Ecto neural progenitor cell (in vitro differentiated cells): ENCODE measurements around the gene YEATS2.
"Not testable (repeated sequence)": the region's sequence is repeated elsewhere in the genome, so short reads cannot be mapped to it uniquely, and the experiment has no call there.

ENCODE experiments used
- DNase-seq: peaks from one replicate; pipeline ENCODE4 v3.0.0-alpha.2; 2018; ENCODE audit warnings: low spot score

The YEATS2 gene

GRCh38 chr3:183697610-183698317, at the start of gene YEATS2:
Gene YEATS2, plus strand, starts transcription at chr3:183697797. Its CDS starts 17,366 bp downstream, at chr3:183715163.
- DNase-seq, result peak; percentile 84

DNA sequence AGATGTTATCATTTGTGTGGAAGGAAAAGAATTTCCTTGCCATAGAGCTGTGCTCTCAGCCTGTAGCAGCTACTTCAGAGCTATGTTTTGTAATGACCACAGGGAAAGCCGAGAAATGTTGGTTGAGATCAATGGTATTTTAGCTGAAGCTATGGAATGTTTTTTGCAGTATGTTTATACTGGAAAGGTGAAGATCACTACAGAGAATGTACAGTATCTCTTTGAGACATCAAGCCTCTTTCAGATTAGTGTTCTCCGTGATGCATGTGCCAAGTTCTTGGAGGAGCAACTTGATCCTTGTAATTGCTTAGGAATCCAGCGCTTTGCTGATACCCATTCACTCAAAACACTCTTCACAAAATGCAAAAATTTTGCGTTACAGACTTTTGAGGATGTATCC, 47.0 kb upstream of the YEATS2 start:
- no peak for DNase-seq

DNA sequence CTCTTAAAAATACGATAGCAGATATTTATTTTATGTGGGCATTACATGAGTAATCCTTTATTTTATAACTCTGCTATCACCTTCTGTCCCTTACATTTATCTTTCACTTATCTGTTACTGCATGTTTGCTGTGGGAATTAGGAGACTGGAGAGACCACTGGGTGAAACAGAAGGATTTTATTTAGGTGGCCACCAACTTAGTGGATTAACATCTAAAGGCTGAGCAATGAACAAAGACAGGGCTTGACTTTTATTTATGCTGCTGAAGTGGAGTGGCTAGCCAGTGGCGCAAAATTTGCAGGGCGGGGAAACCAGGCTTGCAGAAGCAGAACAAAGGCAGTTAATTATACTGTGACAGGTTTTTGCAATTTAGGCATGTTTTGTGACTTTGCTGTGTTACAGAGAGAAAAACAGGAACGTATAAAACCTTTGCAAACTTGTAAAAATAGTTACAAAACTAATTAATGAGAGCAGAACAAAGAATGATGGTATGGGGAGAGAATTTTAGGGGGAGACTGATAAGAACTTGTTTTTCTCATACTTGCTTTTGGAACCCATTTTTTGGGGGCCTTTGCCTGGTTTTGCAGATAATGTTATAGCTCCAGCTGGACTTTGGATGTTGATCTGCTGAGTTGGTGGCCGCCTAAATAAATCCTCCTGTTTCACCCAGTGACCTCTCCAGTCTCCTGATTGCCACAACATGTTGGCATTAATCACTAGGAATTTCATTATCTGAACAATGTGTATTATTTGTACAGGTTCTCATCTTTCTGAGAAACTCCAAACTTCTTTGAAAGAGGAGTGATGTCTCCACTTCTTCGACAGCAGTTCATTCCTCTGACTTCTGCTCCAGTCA, 44.2 kb upstream of the YEATS2 start:
- no peak for DNase-seq

DNA sequence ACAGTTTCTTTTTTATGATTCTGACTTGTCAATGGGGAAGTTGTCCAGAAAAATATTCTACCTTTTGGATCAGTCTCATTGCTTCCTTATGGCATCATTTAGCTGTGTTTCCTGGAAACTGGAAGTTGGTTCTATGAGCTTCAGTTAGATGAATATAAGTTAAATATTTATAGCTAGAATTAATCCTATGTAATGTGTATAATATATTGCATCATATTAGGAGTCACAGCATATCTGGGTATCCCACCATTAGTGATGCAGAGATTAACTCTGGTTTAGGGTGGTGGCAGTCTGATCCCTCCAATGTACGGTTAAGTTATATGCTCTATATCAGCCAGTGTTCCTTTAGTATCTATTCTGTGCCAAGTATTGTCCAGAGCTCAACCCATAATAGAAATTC, 42.9 kb upstream of the YEATS2 start:
- no peak for DNase-seq

GRCh38 chr3:183662099-183662498, 35.5 kb upstream of the YEATS2 start:
- no peak for DNase-seq

DNA sequence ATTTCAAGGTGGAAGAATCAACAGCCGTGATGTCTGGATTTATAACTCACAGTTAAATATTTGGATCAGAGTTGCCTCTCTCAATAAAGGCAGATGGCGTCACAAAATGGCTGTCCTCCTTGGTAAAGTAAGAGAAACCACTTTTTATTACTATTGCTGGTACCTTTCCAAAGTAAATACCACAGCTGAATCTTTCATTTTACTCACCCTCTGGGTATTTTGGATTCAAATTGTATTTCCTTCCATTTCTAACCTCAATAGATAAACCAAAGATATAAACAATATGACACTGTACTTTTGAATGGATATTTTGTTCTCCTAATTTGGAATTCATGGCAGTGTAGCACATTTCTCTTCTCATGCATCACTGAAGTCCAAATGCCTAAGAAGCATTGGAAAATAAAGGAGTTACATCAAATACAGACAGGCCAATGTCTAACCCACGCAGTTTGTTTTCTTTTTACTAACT, 32.6 kb upstream of the YEATS2 start:
- no peak for DNase-seq

GRCh38 chr3:183680061-183680460, 17.5 kb upstream of the YEATS2 start:
- DNase-seq, result no peak

- DNase-seq, result no peak
Measured at GRCh38 chr3:183687705-183688104, 9.9 kb upstream of the YEATS2 start.

DNA sequence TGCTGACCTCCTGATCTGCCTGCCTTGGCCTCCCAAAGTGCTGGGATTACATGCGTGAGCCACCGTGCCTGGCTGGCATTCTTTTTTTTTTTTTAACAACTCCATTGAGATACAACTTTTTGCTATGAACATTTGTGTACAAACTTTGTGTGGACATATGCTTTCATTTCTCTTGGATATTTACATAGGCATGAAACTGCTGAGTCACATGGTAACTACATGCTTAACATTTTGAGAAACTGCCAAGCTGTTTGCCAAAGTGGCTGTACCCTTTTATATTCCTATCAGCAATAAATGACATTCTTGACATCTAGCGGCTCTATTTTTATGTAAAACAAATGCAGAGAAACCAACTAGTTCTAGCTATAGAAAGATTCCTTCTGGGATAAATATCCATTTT, 8.7 kb upstream of the YEATS2 start:
- no peak for DNase-seq

- DNase-seq, result not testable (repeated sequence)
Measured at GRCh38 chr3:183689621-183690020, 8.0 kb upstream of the YEATS2 start.

- DNase-seq, result no peak
Measured at GRCh38 chr3:183690402-183690995, 7.1 kb upstream of the YEATS2 start.

GRCh38 chr3:183692436-183692835, 5.2 kb upstream of the YEATS2 start:
- no peak for DNase-seq

DNA sequence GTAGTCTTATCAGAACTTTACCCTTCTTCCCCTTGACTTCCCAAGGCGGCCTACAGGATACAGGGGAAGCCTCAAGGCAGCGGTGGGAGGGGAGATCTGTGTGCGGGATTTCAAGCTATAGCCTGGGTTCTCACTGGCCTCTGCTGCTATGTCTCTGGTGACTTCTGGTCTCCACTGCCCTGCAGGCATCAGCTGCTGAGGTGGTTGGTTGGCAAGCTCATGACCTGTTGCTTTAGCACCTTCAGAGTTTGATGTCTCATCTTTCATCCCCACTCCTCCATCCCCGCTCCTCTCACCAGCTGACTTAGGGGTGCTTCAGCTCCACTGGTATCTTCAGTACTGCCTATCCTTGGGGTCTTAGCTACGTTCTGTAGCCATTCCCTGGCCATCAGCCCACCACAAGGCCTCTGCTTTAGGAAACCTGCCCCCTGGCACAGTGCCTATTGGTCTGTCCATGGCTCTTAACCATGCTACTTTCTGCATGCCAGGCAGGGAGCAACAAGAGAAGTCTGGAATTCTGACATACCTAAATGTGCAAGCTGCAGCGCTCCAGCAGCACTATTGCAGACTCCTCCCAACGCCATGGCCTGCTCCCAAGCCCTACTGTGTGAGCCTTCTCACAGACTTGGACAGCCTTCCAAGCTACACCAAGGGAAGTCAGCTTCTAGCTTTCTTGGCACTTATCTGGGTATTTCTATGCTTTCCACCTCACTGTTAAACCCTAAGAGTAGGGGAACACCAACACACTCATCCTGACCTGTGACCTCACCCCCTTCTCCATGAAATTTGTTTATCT, 1.8 kb upstream of the YEATS2 start:
- DNase-seq, result no peak

GRCh38 chr3:183697123-183697609, 431 bp upstream of the YEATS2 start:
- no peak for DNase-seq

GRCh38 chr3:183698318-183698751, 738 bp downstream of the YEATS2 start:
- DNase-seq, result peak; percentile 70

- DNase-seq, result no peak
Measured at GRCh38 chr3:183698756-183699155, 1.2 kb downstream of the YEATS2 start.

DNA sequence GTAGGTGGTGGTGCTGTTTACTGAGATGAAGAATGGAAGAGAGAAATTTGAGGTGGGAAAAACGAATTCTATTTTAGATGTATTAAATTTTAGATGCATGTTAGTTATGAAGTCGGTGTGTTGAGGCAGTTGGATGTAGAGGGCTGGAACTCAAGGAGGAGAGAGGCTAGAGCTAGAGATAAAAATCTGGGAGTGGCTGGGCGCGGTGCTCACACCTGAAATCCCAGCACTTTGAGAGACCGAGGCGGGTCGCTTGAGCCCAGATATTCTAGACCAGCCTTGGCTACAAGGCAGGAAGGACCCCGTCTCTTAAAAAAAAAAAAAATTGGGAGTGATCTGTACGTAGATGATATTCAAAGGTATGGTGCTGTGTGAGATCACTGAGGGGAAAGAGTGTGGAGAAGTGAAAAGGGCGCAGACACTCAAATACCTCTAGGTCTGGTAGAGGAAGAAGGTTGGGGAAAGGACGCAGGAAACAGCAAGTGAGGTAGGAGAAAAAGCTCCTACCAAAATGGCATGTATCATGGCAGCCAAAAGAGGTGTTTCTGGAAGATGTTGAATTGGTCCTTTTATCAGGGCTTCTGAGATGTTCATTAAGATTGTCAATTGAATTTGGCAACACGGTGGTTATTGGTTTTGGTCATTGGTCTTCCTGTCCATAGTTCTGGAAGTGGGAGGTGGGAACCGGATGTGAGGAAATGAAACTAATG, 1.8 kb downstream of the YEATS2 start:
- no peak for DNase-seq

GRCh38 chr3:183701744-183702143, 4.1 kb downstream of the YEATS2 start:
- no peak for DNase-seq

DNA sequence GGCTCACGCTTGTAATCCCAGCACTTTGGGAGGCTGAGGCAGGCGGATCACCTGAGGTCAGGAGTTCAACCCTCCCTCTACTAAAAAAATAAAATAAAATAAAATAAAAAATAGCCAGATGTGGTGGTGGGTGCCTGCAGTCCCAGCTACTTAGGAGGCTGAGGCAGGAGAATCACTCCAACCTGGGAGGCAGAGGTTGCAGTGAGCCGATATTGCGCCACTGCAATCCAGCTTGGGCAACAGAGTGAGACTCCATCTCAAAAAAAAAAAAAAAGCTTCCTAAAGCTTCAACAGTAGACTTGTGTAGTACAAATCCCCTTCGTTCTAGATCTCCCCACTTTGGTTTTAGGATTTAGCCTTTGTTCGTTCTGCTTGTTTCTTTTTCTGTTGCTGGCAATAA, 6.3 kb downstream of the YEATS2 start:
- DNase-seq, result not testable (repeated sequence)

GRCh38 chr3:183710231-183710630, 12.6 kb downstream of the YEATS2 start:
- no peak for DNase-seq

- DNase-seq, result no peak
Measured at GRCh38 chr3:183711516-183711915, 13.9 kb downstream of the YEATS2 start.
